Gastroesophageal sphincter (tissue), 4 donors: Measurements from ENCODE around the gene MRPS23. TPM values are rescaled to one million over a fixed set of nuclear protein-coding genes. Genes with fewer than 3 reads are reported as not detected.

ENCODE experiments used
- ATAC-seq: fragments of 150-250 bp; one replicate; pipeline ENCODE4 v1.9.1; 2016; ENCODE audit warnings: mild to moderate bottlenecking, moderate library complexity
- H3K27ac ChIP-seq, 4 donors: fragments of 200-600 bp; sonication (generic) in 3 of 4; 1 replicate in 3 of 4; 2 replicates in 1 of 4; pipeline ENCODE4 v1.5.1; 2016 to 2019
- H3K27me3 ChIP-seq: fragments of 200-600 bp; sonication (generic); one replicate; pipeline ENCODE4 v1.5.1; 2019
- H3K36me3 ChIP-seq, 2 donors: fragments of 200-600 bp; sonication (generic); one replicate each; pipeline ENCODE4 v1.5.1; 2019; ENCODE audit warnings: control low read depth in 1 of 2
- H3K4me1 ChIP-seq, 3 donors: fragments of 200-600 bp; sonication (generic); 1 replicate in 2 of 3; 2 replicates in 1 of 3; pipeline ENCODE4 v1.5.1; 2016 to 2019; ENCODE audit warnings: control low read depth in 2 of 3
- H3K4me3 ChIP-seq, 2 donors: fragments of 200-600 bp; sonication (generic); one replicate each; pipeline ENCODE4 v1.5.1; 2019; ENCODE audit warnings: mild to moderate bottlenecking in 1 of 2, moderate library complexity in 1 of 2
- H3K9me3 ChIP-seq, 3 donors: fragments of 200-600 bp; sonication (generic); one replicate each; pipeline ENCODE4 v1.5.1; 2017 to 2019; ENCODE audit warnings: control low read depth in 2 of 3
- EP300 ChIP-seq: sonication (generic); formaldehyde crosslinking; IDR thresholded peaks from one replicate; pipeline ENCODE4 v1.6.1; 2017; ENCODE audit warnings: antibody characterized with exemption, mild to moderate bottlenecking
- POLR2A ChIP-seq, 2 donors: fragments of 450-650 bp; IDR thresholded peaks; one replicate each; pipeline ENCODE4 v1.6.1; 2017; ENCODE audit warnings: antibody characterized with exemption in 2 of 2, mild to moderate bottlenecking in 2 of 2, moderate library complexity in 1 of 2
- POLR2AphosphoS5 ChIP-seq: sonication (generic); formaldehyde crosslinking; IDR thresholded peaks from one replicate; pipeline ENCODE4 v1.6.1; 2017; ENCODE audit warnings: antibody characterized with exemption
- WGBS, 2 donors: methylation state at CpG; one replicate each; pipeline ENCODE4 v1.1.5; 2018; ENCODE audit warnings: low coverage in 1 of 2; 5-methylcytosine and 5-hydroxymethylcytosine counted together
- total RNA-seq, 4 donors: library from RNA; depleted of rRNA; stranded (reverse); fragments of >200 nt; gene quantifications; one replicate each; pipeline ENCODE4 v1.1.0, GENCODE V29; 2016
- TF ChIP-seq, protein P1 (sequence below), 4 experiments: fragments of 200-600 bp in 2 of 4; fragments of 450-650 bp in 2 of 4; sonication (generic) in 1 of 4; IDR thresholded peaks; one replicate each; pipeline ENCODE4 v1.5.1; 2017 to 2019; ENCODE audit warnings: antibody characterized with exemption in 4 of 4, mild to moderate bottlenecking in 2 of 4, moderate library complexity in 2 of 4

Gene MRPS23
- total RNA-seq, 4 donors from 2014 or later, result 23.0 to 24.8 (median 24.5) TPM

DNA sequence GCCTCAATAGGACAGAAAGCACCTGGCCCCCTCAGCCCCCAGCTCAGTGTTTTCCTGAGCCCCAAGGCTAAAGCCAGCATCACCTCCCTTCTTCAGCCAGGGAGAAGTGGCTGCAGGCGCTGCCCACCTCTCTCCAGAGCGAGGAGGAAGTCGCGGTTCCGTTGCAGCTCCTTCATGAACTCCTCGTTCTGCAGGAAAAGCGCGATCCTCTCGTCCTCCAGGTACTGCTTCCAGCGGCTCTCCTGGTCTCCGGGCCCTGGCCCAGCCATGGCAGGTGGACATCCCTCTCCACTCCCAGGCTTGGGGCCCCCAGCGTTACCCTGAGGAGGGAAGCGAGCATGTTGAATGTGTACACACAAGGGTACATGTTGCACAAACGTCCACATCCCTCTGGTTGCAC lies 22.7 kb upstream of the MRPS23 start:
- WGBS, 2 donors, result 69% methylated on average over 10 of the region's 14 CpGs; no CpG with 5 or more reads in 1 of the 2 donors
- no peak for ATAC-seq
- Histone ChIP-seq H3K36me3 (peaks cover 0 to 52% of the 10 kb centered on the region in 2 donors), H3K4me1 (peaks cover 16 to 100% (median 68%) of the 10 kb centered on the region in 3 donors), H3K4me3 (no peak overlapping the region), H3K9me3 (no peaks in the 10 kb centered on the region), H3K27ac (peak overlapping the region in 3 of 4 donors; percentile 93 to 99 (median 95)), H3K27me3 (no peaks in the 10 kb centered on the region)
- no peak for TF ChIP-seq POLR2AphosphoS5
- TF ChIP-seq EP300, result no peak
- TF ChIP-seq, protein P1, sequence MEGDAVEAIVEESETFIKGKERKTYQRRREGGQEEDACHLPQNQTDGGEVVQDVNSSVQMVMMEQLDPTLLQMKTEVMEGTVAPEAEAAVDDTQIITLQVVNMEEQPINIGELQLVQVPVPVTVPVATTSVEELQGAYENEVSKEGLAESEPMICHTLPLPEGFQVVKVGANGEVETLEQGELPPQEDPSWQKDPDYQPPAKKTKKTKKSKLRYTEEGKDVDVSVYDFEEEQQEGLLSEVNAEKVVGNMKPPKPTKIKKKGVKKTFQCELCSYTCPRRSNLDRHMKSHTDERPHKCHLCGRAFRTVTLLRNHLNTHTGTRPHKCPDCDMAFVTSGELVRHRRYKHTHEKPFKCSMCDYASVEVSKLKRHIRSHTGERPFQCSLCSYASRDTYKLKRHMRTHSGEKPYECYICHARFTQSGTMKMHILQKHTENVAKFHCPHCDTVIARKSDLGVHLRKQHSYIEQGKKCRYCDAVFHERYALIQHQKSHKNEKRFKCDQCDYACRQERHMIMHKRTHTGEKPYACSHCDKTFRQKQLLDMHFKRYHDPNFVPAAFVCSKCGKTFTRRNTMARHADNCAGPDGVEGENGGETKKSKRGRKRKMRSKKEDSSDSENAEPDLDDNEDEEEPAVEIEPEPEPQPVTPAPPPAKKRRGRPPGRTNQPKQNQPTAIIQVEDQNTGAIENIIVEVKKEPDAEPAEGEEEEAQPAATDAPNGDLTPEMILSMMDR (IDR thresholded peaks at IDR 0.05), result no peak
- TF ChIP-seq POLR2A (IDR thresholded peaks at IDR 0.05), result no peak

- Histone ChIP-seq H3K36me3 (peaks cover 0 to 52% of the 10 kb centered on the region in 2 donors), H3K9me3 (no peaks in the 10 kb centered on the region), H3K27me3 (no peaks in the 10 kb centered on the region), H3K4me1 (peaks cover 16 to 100% (median 71%) of the 10 kb centered on the region in 3 donors), H3K27ac (peak overlapping the region in 3 of 4 donors; percentile 2 to 99 (median 93)), H3K4me3 (no peak overlapping the region)
- WGBS, 2 donors, result 37 to 74% methylated on average over 3 to 8 of the region's 8 CpGs
- TF ChIP-seq POLR2A (IDR thresholded peaks at IDR 0.05), result no peak
- TF ChIP-seq POLR2AphosphoS5, result no peak
- TF ChIP-seq, protein P1 (IDR thresholded peaks at IDR 0.05), result no peak
- TF ChIP-seq EP300, result no peak
- ATAC-seq, result no peak
Measured at GRCh38 chr17:57871863-57872262, 22.0 kb upstream of the MRPS23 start.

- H3K4me1 ChIP-seq, result peaks cover 16 to 94% (median 64%) of the 10 kb centered on the region in 3 donors
- H3K4me3 ChIP-seq, result no peak overlapping the region
- peak overlapping the region in 3 of 4 donors; percentile 2 to 99 (median 93) for H3K27ac ChIP-seq
- peaks cover 0 to 58% of the 10 kb centered on the region in 2 donors for H3K36me3 ChIP-seq
- no peak for ATAC-seq
- H3K9me3 ChIP-seq, result no peaks in the 10 kb centered on the region
- H3K27me3 ChIP-seq, result no peaks in the 10 kb centered on the region
- no peak for TF ChIP-seq POLR2A (IDR thresholded peaks at IDR 0.05)
- TF ChIP-seq EP300, result no peak
- no peak for TF ChIP-seq POLR2AphosphoS5
- TF ChIP-seq, protein P1 (IDR thresholded peaks at IDR 0.05), result no peak
- WGBS, 2 donors, result 67% methylated on average over 1 of the region's 7 CpGs; no CpG with 5 or more reads in 1 of the 2 donors
Measured at GRCh38 chr17:57871155-57871554, 21.3 kb upstream of the MRPS23 start.

DNA sequence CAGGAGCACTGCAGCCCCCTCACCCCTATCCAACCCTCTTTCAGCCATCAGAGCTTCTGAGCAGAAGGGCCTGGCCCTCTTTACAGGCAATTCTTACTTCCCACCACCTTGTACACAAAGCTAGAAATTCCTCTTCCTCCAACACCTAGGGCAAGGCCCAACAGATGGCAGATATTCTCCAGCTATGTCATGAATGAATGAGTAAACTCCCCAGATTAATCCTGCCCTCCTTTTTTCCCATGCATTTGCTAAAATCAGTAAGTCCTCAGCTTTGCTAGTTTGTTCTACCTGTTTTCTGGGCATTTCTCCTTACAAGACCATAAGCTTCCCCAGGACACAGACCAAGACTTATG lies 20.4 kb upstream of the MRPS23 start:
- no peak for ATAC-seq
- H3K27ac ChIP-seq, result peak overlapping the region in 3 of 4 donors; percentile 93 to 99 (median 94)
- no peaks in the 10 kb centered on the region for H3K9me3 ChIP-seq
- TF ChIP-seq, protein P1 (IDR thresholded peaks at IDR 0.05), result no peak
- TF ChIP-seq POLR2A (IDR thresholded peaks at IDR 0.05) (no peak), EP300 (no peak), POLR2AphosphoS5 (no peak)
- no peaks in the 10 kb centered on the region for H3K27me3 ChIP-seq
- peaks cover 10 to 85% (median 55%) of the 10 kb centered on the region in 3 donors for H3K4me1 ChIP-seq
- H3K4me3 ChIP-seq, result no peak overlapping the region
- H3K36me3 ChIP-seq, result peaks cover 0 to 67% of the 10 kb centered on the region in 2 donors

- H3K27me3 ChIP-seq, result no peaks in the 10 kb centered on the region
- H3K27ac ChIP-seq, result peak overlapping the region in 3 of 4 donors; percentile 93 to 99 (median 94)
- TF ChIP-seq EP300 (no peak), POLR2A (IDR thresholded peaks at IDR 0.05) (no peak), POLR2AphosphoS5 (no peak)
- TF ChIP-seq, protein P1 (IDR thresholded peaks at IDR 0.05), result no peak
- no peaks in the 10 kb centered on the region for H3K9me3 ChIP-seq
- no peak overlapping the region for H3K4me3 ChIP-seq
- ATAC-seq, result no peak
- H3K4me1 ChIP-seq, result peaks cover 6 to 81% (median 50%) of the 10 kb centered on the region in 3 donors
- H3K36me3 ChIP-seq, result peaks cover 0 to 72% of the 10 kb centered on the region in 2 donors
- 71 to 92% methylated on average over 6 of the region's 9 CpGs for WGBS, 2 donors
Measured at GRCh38 chr17:57869617-57870282, 19.9 kb upstream of the MRPS23 start.
